ENCODE data around the gene CCL3. TPM values are rescaled to one million over a fixed set of nuclear protein-coding genes. Genes with fewer than 3 reads are reported as not detected.

Gene CCL3
- total and polyA plus RNA-seq, 2 donors (not counting 3 experiments of a cell fraction or from before 2014, with no cell fraction given): not detected

DNA sequence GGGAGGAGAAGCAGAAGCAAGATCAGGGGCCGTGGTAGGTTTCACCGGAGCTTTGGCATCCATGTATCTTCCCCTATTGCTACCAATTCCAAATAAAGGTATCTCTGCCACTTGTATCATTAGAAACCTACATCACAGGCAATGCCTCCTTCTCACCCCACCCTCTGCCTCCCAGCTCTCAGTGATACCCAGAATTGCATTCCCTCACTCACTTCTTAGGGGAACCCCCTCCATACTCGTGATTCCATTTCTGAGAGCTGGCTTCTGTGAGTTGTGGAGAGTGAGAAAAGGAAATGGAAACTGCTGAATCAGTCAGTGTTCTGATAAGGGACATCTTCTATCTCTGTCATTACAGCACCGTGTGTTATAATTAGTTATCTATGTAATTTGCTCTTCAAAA is 2.3 kb upstream of the CCL3 start:
- Histone ChIP-seq H3K9me1 (replicated peaks; ENCODE audit: control insufficient read depth, extremely low read depth, insufficient read depth, low read length) (no peaks in the 10 kb centered on the region), H3K27me3 (ENCODE audit: control insufficient read depth in 2 of 2, insufficient read depth in 2 of 2, low read length in 2 of 2) (peaks cover 8 to 9% of the 10 kb centered on the region in 2 experiments), H3K4me3 (replicated peaks in 1 of 3; ENCODE audit: insufficient read depth in 1 of 3, low read depth in 1 of 3, low read length in 3 of 3) (no peak overlapping the region), H3K9me3 (replicated peaks; ENCODE audit: control insufficient read depth, insufficient read depth, low read length) (no peaks in the 10 kb centered on the region), H2AFZ (ENCODE audit: low read depth, low read length) (no peak overlapping the region), H3K27ac (ENCODE audit: insufficient read depth, low read depth, low read length) (no peak overlapping the region), H3K4me1 (ENCODE audit: control insufficient read depth, extremely low read depth, insufficient read depth, low read length) (no peaks in the 10 kb centered on the region), H3K4me2 (ENCODE audit: insufficient read depth, low read length) (no peak overlapping the region), H3K79me2 (ENCODE audit: control insufficient read depth, insufficient read depth, low read length) (no peaks in the 10 kb centered on the region), H3K9ac (replicated peaks; ENCODE audit: extremely low read depth, insufficient read depth, low read length) (no peak overlapping the region), H4K20me1 (replicated peaks; ENCODE audit: control insufficient read depth, extremely low read depth, insufficient read depth, low read length) (no peaks in the 10 kb centered on the region), H3K36me3 (ENCODE audit: control insufficient read depth in 2 of 2, extremely low read depth in 1 of 2, insufficient read depth in 2 of 2, low read length in 2 of 2) (no peaks in the 10 kb centered on the region)
- dilution Hi-C loops (cut with MboI; ENCODE audit: extremely low pct_ligation_motif_present, low sequenced_read_pairs): no loop called here
- intact Hi-C loops (cut with micrococcal nuclease): no loop called here
- TF ChIP-seq GATA2 (IDR thresholded peaks at IDR 0.05; ENCODE audit: insufficient read depth, insufficient read length, low read depth, low read length) (no peak), POLR2AphosphoS5 (IDR thresholded peaks at IDR 0.05; ENCODE audit: insufficient read depth, low read depth, low read length) (no peak), CTCF (IDR thresholded peaks at IDR 0.05; ENCODE audit: extremely low read depth in 1 of 2, insufficient read depth in 1 of 2, low read depth in 1 of 2, low read length in 2 of 2) (no peak), FOS (IDR thresholded peaks at IDR 0.05; ENCODE audit: borderline replicate concordance, insufficient read depth, low read length) (no peak), POLR2A (IDR thresholded peaks at IDR 0.05; ENCODE audit: low read depth, low read length) (no peak), EZH2 (IDR thresholded peaks at IDR 0.05; ENCODE audit: borderline replicate concordance, low read depth, low read length, severe bottlenecking) (no peak), JUN (IDR thresholded peaks at IDR 0.05; ENCODE audit: borderline replicate concordance, insufficient read depth, insufficient read length, low read depth) (no peak), MYC (IDR thresholded peaks at IDR 0.05; ENCODE audit: low read depth, low read length) (no peak)
- TF ChIP-seq, protein P1, sequence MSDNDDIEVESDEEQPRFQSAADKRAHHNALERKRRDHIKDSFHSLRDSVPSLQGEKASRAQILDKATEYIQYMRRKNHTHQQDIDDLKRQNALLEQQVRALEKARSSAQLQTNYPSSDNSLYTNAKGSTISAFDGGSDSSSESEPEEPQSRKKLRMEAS (IDR thresholded peaks at IDR 0.05; ENCODE audit: insufficient read depth, insufficient read length): no peak
- FAIRE-seq: no peak
- BruUV-seq (replicated peaks): no TSS peak
- ChIA-PET CTCF (interaction anchor here (2.5 kb wide), 1 partner anchor 20 kb away, joined by 8 read pairs; no protein-coding TSS in a partner anchor), POLR2A (no interaction called here)
- no peak for DNase-seq (ENCODE audit: low read depth, low spot score)
